Nephron (organoid): ENCODE measurements around the gene GREB1.

Experiments used
- H3K27ac Mint-ChIP-seq, 3 experiments: 2 replicates each; pipeline ENCODE4 v1.8.0; 2020; ENCODE audit warnings: mixed read lengths in 3 of 3, mild to moderate bottlenecking in 2 of 3, moderate library complexity in 1 of 3
- H3K27me3 Mint-ChIP-seq: 2 replicates; pipeline ENCODE4 v1.8.0; 2021; ENCODE audit warnings: low read depth, mild to moderate bottlenecking, moderate library complexity, mixed read lengths
- H3K36me3 Mint-ChIP-seq: 2 replicates; pipeline ENCODE4 v1.8.0; 2020; ENCODE audit warnings: low read depth, mixed read lengths
- H3K4me1 Mint-ChIP-seq: 2 replicates; pipeline ENCODE4 v1.8.0; 2020; ENCODE audit warnings: mixed read lengths
- H3K4me3 Mint-ChIP-seq, 3 experiments: 2 replicates each; pipeline ENCODE4 v1.8.0; 2020; ENCODE audit warnings: mild to moderate bottlenecking in 3 of 3, mixed read lengths in 3 of 3, moderate library complexity in 2 of 3
- H3K9me3 Mint-ChIP-seq: 2 replicates; pipeline ENCODE4 v1.8.0; 2020; ENCODE audit warnings: mixed read lengths
- TF ChIP-seq, protein P1 (sequence below), 3 experiments: fragments of 200-600 bp; sonication (generic); IDR thresholded peaks; one replicate each; pipeline ENCODE4 v1.5.0; 2021; ENCODE audit warnings: antibody characterized with exemption in 3 of 3; ENCODE audit not compliant: unreplicated experiment in 3 of 3

Gene GREB1

DNA sequence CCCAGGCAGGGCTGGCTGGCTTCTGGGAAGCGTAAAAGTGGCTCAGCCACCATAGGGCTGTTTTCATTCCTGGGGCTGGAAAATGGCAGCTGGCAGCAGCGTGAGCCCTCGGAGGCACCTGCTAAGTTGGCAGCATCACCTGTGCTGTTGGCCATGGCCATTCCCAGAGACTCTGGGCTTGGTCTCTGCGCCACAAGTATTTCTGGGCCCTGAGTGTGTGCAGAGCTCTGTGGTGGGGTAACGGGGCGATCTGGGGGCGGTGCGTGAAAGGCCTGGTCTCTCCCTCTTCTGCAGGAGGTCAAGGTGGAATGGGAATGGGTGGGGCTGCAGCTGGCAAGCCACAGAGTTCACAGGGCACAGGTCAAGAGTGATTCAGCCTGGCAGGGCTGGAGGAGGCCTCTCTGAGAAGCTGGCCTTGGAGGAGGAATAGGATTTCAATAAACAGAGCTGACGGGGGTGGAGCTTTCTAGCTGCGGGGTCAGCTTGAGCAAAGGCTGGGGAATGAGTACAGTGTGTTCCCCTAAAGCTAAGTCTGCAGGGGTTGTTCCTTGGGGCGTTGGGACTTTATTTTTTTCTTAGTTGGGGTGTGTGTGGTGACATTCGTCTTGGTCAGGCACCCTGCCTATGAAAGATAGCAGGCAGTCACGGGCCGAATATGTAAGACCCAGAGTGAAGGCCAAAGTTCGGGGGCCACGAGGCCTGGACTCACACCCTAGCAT is 146.5 kb downstream of the GREB1 start:
- TF ChIP-seq, protein P1, sequence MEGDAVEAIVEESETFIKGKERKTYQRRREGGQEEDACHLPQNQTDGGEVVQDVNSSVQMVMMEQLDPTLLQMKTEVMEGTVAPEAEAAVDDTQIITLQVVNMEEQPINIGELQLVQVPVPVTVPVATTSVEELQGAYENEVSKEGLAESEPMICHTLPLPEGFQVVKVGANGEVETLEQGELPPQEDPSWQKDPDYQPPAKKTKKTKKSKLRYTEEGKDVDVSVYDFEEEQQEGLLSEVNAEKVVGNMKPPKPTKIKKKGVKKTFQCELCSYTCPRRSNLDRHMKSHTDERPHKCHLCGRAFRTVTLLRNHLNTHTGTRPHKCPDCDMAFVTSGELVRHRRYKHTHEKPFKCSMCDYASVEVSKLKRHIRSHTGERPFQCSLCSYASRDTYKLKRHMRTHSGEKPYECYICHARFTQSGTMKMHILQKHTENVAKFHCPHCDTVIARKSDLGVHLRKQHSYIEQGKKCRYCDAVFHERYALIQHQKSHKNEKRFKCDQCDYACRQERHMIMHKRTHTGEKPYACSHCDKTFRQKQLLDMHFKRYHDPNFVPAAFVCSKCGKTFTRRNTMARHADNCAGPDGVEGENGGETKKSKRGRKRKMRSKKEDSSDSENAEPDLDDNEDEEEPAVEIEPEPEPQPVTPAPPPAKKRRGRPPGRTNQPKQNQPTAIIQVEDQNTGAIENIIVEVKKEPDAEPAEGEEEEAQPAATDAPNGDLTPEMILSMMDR (IDR thresholded peaks at IDR 0.05; ENCODE audit: unreplicated experiment in 3 of 3), result no peak
- H3K27ac Mint-ChIP-seq, result no peak overlapping the region
- H3K27me3 Mint-ChIP-seq, result peaks cover 69% of the 10 kb centered on the region
- H3K4me1 Mint-ChIP-seq, result peaks cover 26% of the 10 kb centered on the region
- H3K9me3 Mint-ChIP-seq, result no peaks in the 10 kb centered on the region
- H3K4me3 Mint-ChIP-seq, result no peak overlapping the region
- no peaks in the 10 kb centered on the region for H3K36me3 Mint-ChIP-seq

DNA sequence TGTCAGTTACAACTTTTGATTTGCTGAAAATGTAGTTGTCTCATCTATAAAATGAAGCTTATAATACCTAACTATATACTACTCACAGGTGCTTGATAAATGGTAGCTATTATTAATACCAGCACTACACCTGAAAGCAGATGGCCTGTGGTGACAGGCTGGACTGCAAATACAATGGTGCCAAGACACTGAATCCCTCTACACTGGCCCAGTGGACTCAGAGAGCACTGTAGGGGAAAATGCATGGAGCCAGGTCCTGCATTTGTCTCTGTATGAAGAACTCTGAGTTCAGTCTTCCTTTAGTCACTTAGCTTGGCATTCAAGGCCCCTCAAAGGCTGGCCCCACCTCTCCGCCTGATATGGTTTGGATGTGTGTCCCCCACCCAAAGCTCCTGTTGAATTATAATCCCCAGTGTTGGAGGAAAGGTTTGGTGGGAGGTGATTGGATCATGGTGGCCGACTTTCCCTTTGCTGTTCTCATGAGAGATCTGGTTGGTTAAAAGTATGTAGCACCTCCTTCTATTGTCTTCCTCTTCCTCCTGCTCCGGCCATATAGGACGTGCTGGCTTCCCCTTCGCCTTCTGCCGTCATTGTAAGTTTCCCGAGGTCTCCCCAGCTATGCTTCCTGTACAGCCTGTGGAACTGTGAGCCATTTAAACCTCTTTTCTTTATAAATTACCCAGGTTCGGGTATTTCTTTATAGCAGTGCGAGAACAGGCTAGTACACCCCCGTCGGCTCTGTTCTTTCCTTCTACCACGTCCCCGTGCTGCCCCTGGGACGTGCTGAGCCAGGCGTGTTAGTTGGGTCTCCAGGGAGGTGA is 147.3 kb downstream of the GREB1 start:
- peaks cover 65% of the 10 kb centered on the region for H3K27me3 Mint-ChIP-seq
- no peak overlapping the region for H3K4me3 Mint-ChIP-seq
- H3K9me3 Mint-ChIP-seq, result no peaks in the 10 kb centered on the region
- TF ChIP-seq, protein P1 (IDR thresholded peaks at IDR 0.05; ENCODE audit: unreplicated experiment in 3 of 3), result no peak
- H3K36me3 Mint-ChIP-seq, result no peaks in the 10 kb centered on the region
- no peak overlapping the region for H3K27ac Mint-ChIP-seq
- H3K4me1 Mint-ChIP-seq, result peaks cover 23% of the 10 kb centered on the region

DNA sequence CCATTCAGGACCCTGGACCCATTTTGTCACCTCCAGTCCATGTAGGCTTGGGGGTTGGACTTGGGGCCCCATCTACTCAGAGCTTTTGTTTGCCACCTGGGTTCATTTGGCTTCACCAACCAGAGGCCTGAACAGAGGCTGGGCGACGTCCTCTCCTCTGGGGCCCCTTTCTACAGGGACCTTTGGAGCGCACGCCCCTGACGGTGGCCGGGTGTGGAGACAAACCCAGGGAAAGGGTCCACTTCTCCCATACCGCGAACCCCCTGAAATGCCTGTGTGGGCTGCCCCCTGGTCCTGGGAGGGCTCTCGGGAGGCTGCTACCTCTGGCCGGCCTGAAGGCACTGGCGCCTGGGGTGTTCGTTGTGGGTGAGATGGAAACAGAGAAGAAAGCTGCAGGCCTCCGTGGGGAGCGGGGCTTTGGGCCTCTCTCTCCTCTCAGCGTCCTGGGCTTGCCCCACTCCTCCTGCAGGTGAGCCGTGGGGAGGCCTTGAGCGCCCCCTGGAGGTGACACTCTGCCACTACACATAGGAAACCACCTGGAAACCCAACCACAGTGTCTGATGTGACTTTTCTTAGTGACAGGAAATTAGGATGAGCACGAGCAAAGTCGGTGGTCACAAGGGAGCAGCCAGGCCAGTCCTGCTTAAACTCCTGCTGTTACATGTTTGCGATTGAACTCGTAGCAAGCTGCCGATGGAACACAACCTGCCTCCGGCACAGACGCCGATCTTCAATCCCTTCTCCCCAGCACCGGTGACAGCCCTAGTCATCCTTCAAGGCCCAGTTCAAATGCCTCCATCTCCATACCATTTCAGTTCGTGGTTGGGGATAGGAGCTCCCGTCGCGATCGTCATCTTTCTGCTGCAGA is 148.1 kb downstream of the GREB1 start:
- no peaks in the 10 kb centered on the region for H3K36me3 Mint-ChIP-seq
- H3K9me3 Mint-ChIP-seq, result no peaks in the 10 kb centered on the region
- no peak overlapping the region for H3K4me3 Mint-ChIP-seq
- peaks cover 60% of the 10 kb centered on the region for H3K27me3 Mint-ChIP-seq
- peaks cover 22% of the 10 kb centered on the region for H3K4me1 Mint-ChIP-seq
- TF ChIP-seq, protein P1 (IDR thresholded peaks at IDR 0.05; ENCODE audit: unreplicated experiment in 3 of 3), result peak; percentile 73 to 76 (median 74)
- no peak overlapping the region for H3K27ac Mint-ChIP-seq

DNA sequence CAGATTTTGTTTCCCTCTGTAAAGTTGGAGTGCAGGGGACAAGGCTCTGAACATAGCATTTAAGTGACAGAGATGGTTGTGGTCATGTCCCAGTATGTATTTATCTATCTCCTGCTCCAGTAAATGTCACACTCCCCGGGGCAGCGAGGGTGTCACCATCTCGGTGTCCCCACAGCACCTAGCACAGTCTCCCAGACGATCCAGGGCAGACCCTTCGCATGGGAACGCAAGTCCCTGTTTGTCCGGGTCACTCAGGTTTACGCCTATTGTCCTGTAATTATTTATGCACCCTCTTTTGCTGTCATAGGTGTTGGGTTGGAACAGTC is 148.7 kb downstream of the GREB1 start:
- Mint-ChIP-seq H3K4me1 (peaks cover 26% of the 10 kb centered on the region), H3K27ac (no peak overlapping the region), H3K4me3 (no peak overlapping the region), H3K9me3 (no peaks in the 10 kb centered on the region), H3K27me3 (peaks cover 59% of the 10 kb centered on the region), H3K36me3 (no peaks in the 10 kb centered on the region)
- TF ChIP-seq, protein P1 (IDR thresholded peaks at IDR 0.05; ENCODE audit: unreplicated experiment in 3 of 3), result no peak

DNA sequence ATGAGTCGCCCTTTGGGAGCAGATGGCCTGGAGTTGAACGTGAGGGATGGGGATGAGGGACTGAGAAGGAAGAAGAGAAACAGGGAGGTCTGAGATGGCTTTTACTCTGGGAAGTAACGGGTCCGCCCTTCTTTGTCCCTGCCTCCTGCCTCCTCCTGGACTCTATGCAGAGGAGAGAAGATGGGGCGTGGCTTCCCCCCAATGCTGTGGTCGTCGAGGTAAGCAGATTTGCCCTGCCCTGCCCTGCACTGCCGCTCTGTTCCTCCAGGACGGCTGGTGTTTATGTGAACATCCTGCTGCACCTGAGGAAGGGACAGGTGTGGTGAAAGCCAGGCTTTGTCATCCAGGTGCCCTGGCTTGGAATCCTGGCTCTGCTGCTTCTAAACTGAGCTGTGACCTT is 149.6 kb downstream of the GREB1 start:
- peaks cover 33% of the 10 kb centered on the region for H3K4me1 Mint-ChIP-seq
- H3K27me3 Mint-ChIP-seq, result peaks cover 59% of the 10 kb centered on the region
- H3K27ac Mint-ChIP-seq, result no peak overlapping the region
- H3K4me3 Mint-ChIP-seq, result no peak overlapping the region
- H3K9me3 Mint-ChIP-seq, result no peaks in the 10 kb centered on the region
- no peaks in the 10 kb centered on the region for H3K36me3 Mint-ChIP-seq
- TF ChIP-seq, protein P1 (IDR thresholded peaks at IDR 0.05; ENCODE audit: unreplicated experiment in 3 of 3), result no peak
